PC-3 (cell line): ENCODE results near the gene ADGRD1.

ENCODE experiments used
- CTCF ChIP-seq: fragments of 300-600 bp; sonication (generic); conservative IDR thresholded peaks from 2 replicates; pipeline ENCODE4 v1.5.1; 2017; ENCODE audit warnings: antibody characterized with exemption, low read depth, mild to moderate bottlenecking, low read length
- EZH2 ChIP-seq: fragments of 300-600 bp; sonication (generic); IDR thresholded peaks from one replicate; pipeline ENCODE4 v1.6.1; 2017; ENCODE audit warnings: antibody characterized with exemption, mild to moderate bottlenecking, low read length; ENCODE audit not compliant: unreplicated experiment
- EZH2phosphoT487 ChIP-seq: fragments of 300-600 bp; sonication (generic); IDR thresholded peaks from 2 replicates; pipeline ENCODE4 v1.6.1; 2018; ENCODE audit warnings: mild to moderate bottlenecking, antibody characterized with exemption, low read length, borderline replicate concordance

- TF ChIP-seq CTCF (no peak), EZH2phosphoT487 (no peak), EZH2 (no peak)
These were observed 6.4 kb downstream of the ADGRD1 start for GRCh38 chr12:130960058-130960457.
